Measurements from ENCODE around the gene LTA4H. TPM values are rescaled to one million over a fixed set of nuclear protein-coding genes. Genes with fewer than 3 reads are reported as not detected.

LTA4H gene
- total and polyA plus RNA-seq, 4 donors = 145 to 262 (median 172) TPM

DNA sequence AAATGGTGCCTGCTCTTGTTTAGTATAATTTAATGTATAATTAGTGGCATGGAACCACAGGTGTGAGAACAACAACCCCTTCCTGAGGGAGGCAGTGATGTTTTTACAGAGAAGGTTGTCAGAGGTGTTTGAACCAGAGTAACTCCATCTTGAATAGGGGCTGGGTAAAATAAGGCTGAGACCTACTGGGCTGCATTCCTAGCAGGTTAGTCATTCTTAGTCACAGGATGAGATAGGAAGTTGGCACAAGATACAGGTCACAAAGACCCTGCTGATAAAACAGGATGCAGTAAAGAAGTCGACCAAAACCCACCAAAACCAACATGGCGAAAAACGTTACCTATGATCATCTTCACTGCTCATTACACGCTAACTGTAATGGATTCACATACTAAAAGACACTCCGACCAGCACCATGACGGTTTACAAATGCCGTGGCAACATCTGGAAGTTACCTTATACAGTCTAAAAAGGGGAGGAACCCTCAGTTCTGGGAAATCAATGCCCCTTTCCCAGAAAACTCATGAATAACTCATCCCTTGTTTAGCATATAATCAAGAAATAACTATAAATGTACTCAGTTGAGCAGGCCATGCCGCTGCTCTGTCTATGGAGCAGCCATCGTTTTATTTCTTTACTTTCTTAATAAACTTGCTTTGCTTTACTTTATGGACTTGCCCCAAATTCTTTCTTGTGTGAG is 47.8 kb upstream of the LTA4H start:
- no peaks in the 10 kb centered on the region for H3K27me3 ChIP-seq (ENCODE audit: control insufficient read depth in 3 of 3, insufficient read depth in 3 of 3, low read length in 2 of 3)
- peaks cover 0 to 11% (median 3%) of the 10 kb centered on the region in 5 donors for H3K4me1 ChIP-seq (ENCODE audit: control insufficient read depth in 5 of 5, insufficient read depth in 5 of 5, low read length in 5 of 5)
- DNase-seq (no peak), ATAC-seq (ENCODE audit: insufficient read depth, low FRiP score) (no peak)
- TF ChIP-seq, protein P1, sequence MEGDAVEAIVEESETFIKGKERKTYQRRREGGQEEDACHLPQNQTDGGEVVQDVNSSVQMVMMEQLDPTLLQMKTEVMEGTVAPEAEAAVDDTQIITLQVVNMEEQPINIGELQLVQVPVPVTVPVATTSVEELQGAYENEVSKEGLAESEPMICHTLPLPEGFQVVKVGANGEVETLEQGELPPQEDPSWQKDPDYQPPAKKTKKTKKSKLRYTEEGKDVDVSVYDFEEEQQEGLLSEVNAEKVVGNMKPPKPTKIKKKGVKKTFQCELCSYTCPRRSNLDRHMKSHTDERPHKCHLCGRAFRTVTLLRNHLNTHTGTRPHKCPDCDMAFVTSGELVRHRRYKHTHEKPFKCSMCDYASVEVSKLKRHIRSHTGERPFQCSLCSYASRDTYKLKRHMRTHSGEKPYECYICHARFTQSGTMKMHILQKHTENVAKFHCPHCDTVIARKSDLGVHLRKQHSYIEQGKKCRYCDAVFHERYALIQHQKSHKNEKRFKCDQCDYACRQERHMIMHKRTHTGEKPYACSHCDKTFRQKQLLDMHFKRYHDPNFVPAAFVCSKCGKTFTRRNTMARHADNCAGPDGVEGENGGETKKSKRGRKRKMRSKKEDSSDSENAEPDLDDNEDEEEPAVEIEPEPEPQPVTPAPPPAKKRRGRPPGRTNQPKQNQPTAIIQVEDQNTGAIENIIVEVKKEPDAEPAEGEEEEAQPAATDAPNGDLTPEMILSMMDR (IDR thresholded peaks at IDR 0.05; ENCODE audit: control extremely low read depth, extremely low read depth) = no peak
- H3K36me3 ChIP-seq (ENCODE audit: control insufficient read depth in 4 of 4, insufficient read depth in 4 of 4, low read length in 4 of 4) = no peaks in the 10 kb centered on the region
- H3K27ac ChIP-seq (ENCODE audit: low read depth in 1 of 2, low read length in 1 of 2) = no peak overlapping the region
- 91 to 94% methylated on average over 9 of the region's 9 CpGs for WGBS, 2 donors
- no peak overlapping the region for H3K4me3 ChIP-seq
- no peak overlapping the region for H3K9ac ChIP-seq (ENCODE audit: insufficient read depth in 1 of 2, low read length in 2 of 2)
- H3K9me3 ChIP-seq (ENCODE audit: control insufficient read depth in 4 of 4, insufficient read depth in 3 of 4, low read length in 3 of 4) = peaks cover 0 to 3% (median 0%) of the 10 kb centered on the region in 4 donors

GRCh38 chr12:96081596-96081995 is 46.2 kb upstream of the LTA4H start:
- peaks cover 0 to 16% (median 3%) of the 10 kb centered on the region in 5 donors for H3K4me1 ChIP-seq (ENCODE audit: control insufficient read depth in 5 of 5, insufficient read depth in 5 of 5, low read length in 5 of 5)
- no peaks in the 10 kb centered on the region for H3K9me3 ChIP-seq (ENCODE audit: control insufficient read depth in 4 of 4, insufficient read depth in 3 of 4, low read length in 3 of 4)
- TF ChIP-seq, protein P1 (IDR thresholded peaks at IDR 0.05; ENCODE audit: control extremely low read depth, extremely low read depth) = no peak
- no peak overlapping the region for H3K4me3 ChIP-seq
- WGBS, 2 donors = 72 to 86% methylated on average over 3 of the region's 3 CpGs
- DNase-seq = no peak
- no peaks in the 10 kb centered on the region for H3K36me3 ChIP-seq (ENCODE audit: control insufficient read depth in 4 of 4, insufficient read depth in 4 of 4, low read length in 4 of 4)
- no peaks in the 10 kb centered on the region for H3K27me3 ChIP-seq (ENCODE audit: control insufficient read depth in 3 of 3, insufficient read depth in 3 of 3, low read length in 2 of 3)
- no peak overlapping the region for H3K27ac ChIP-seq (ENCODE audit: low read depth in 1 of 2, low read length in 1 of 2)
- no peak overlapping the region for H3K9ac ChIP-seq (ENCODE audit: insufficient read depth in 1 of 2, low read length in 2 of 2)
- ATAC-seq (ENCODE audit: insufficient read depth, low FRiP score) = no peak

DNA sequence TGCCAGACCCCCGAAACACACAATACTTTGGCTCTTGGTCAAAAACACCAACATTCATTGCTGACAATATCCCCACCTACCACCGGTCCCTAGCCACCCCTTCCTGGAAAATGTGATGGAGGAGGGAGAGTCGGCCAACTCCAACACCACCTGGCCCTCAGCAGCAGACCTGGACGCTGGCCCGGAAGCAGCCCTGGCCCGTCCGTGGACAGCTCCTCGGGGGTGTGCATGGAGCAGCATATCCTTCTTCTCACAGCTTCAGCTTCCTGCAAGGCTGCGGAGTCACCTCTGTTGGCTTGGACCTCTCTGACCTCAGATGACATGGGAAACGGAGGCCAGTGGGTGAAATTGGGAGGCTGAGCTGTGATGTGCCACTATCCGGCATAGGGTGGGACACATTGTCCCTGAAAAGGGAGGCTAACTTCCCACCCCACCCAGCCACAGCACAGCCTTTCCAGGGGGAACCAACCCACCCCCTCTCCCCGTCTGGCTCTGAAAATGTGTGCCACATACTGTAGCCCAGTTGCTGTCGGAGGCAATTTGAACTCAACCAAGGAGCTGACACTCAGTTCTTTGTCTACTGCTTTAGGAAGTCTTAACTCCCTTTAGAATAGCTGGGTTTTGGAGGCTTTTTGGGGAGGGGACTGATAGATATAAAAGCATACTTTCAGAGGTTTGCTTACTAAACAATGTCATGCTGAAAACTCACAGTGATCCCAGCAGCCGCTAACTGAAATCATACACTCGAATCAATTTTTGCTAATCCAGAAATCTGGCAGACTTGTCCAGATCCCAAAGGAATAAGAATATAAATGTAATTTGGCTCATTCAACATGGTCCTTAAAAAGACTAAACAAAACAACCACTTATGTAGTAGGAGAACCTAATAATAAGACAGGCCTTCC is 43.1 kb upstream of the LTA4H start:
- Histone ChIP-seq H3K9me3 (ENCODE audit: control insufficient read depth in 4 of 4, insufficient read depth in 3 of 4, low read length in 3 of 4) (no peaks in the 10 kb centered on the region), H3K4me1 (ENCODE audit: control insufficient read depth in 5 of 5, insufficient read depth in 5 of 5, low read length in 5 of 5) (peaks cover 0 to 16% (median 3%) of the 10 kb centered on the region in 5 donors), H3K27me3 (ENCODE audit: control insufficient read depth in 3 of 3, insufficient read depth in 3 of 3, low read length in 2 of 3) (no peaks in the 10 kb centered on the region), H3K9ac (ENCODE audit: insufficient read depth in 1 of 2, low read length in 2 of 2) (peak overlapping the region in 1 of 2 donors; percentile 8), H3K27ac (ENCODE audit: low read depth in 1 of 2, low read length in 1 of 2) (peak overlapping the region; percentile 20 to 49), H3K4me3 (no peak overlapping the region), H3K36me3 (ENCODE audit: control insufficient read depth in 4 of 4, insufficient read depth in 4 of 4, low read length in 4 of 4) (no peaks in the 10 kb centered on the region)
- WGBS, 2 donors = 39 to 65% methylated on average over 15 of the region's 15 CpGs
- ATAC-seq (ENCODE audit: insufficient read depth, low FRiP score) = peak; percentile 75
- peak; percentile 65 to 82 (median 74) for DNase-seq
- TF ChIP-seq, protein P1 (IDR thresholded peaks at IDR 0.05; ENCODE audit: control extremely low read depth, extremely low read depth) = no peak

Data from lung (tissue), 12 donors.